ENCODE results near the gene CDC5L. TPM values are rescaled to one million over a fixed set of nuclear protein-coding genes. Genes with fewer than 3 reads are reported as not detected.

The CDC5L gene
- total and polyA plus RNA-seq, 2 experiments from 2014 or later, result 27.0 to 32.5 TPM

GRCh38 chr6:44399991-44400390 is 12.5 kb downstream of the CDC5L start:
- Histone ChIP-seq H3K27me3 (ENCODE audit: insufficient read depth) (no peaks in the 10 kb centered on the region), H3K9me2 (ENCODE audit: insufficient read depth) (no peaks in the 10 kb centered on the region), H3K79me2 (replicated peaks; ENCODE audit: insufficient read depth) (peaks cover 38% of the 10 kb centered on the region), H4K20me1 (replicated peaks; ENCODE audit: insufficient read depth) (peaks cover 27% of the 10 kb centered on the region), H3K27ac (ENCODE audit: low read depth) (no peak overlapping the region), H2AFZ (no peak overlapping the region), H3K4me1 (ENCODE audit: insufficient read depth) (no peaks in the 10 kb centered on the region), H3F3A (replicated peaks; ENCODE audit: low read depth) (no peaks in the 10 kb centered on the region), H3K4me3 (no peak overlapping the region), H3K36me3 (ENCODE audit: insufficient read depth) (peaks cover 45% of the 10 kb centered on the region), H3K4me2 (no peak overlapping the region)
- ATAC-seq, result no peak
- H3K4me1 Mint-ChIP-seq, result no peaks in the 10 kb centered on the region
- TF ChIP-seq POLR2AphosphoS5 (IDR thresholded peaks at IDR 0.05; ENCODE audit: low read depth) (no peak), JUNB (IDR thresholded peaks at IDR 0.05; ENCODE audit: unreplicated experiment) (no peak), ZNF462 (CRISPR knock-in tag; IDR thresholded peaks at IDR 0.05) (no peak), ZNF114 (CRISPR knock-in tag; IDR thresholded peaks at IDR 0.05) (no peak), ETS1 (IDR thresholded peaks at IDR 0.05) (no peak), REST (IDR thresholded peaks at IDR 0.05; ENCODE audit: unreplicated experiment) (no peak)
- no peaks in the 10 kb centered on the region for H3K9me3 Mint-ChIP-seq
- H3K4me3 Mint-ChIP-seq, result no peak overlapping the region
- DNase-seq (ENCODE audit: low spot score), result no peak
- H3K27me3 Mint-ChIP-seq (ENCODE audit: insufficient read depth, low read depth, poor library complexity), result peaks cover under 1% of the 10 kb centered on the region
- no peak overlapping the region for H3K27ac Mint-ChIP-seq
- H3K36me3 Mint-ChIP-seq (ENCODE audit: low read depth), result peaks cover 73% of the 10 kb centered on the region

All from GM23338 (cell line).